ENCODE data around the gene PRDM11.
"Not testable (repeated sequence)": the region's sequence is repeated elsewhere in the genome, so short reads cannot be mapped to it uniquely, and the experiment has no call there.

The PRDM11 gene

GRCh38 chr11:45247433-45247832 lies 101.0 kb downstream of the PRDM11 start:
- H3K9me3 ChIP-seq (ENCODE audit: control insufficient read depth, insufficient read depth, low read length) = no peaks in the 10 kb centered on the region
- H3K9ac ChIP-seq (ENCODE audit: low read depth, low read length) = no peak overlapping the region
- H3K36me3 ChIP-seq (ENCODE audit: insufficient read depth, low read length) = no peaks in the 10 kb centered on the region
- peaks cover 6% of the 10 kb centered on the region; the same call in 1 of the 2 replicates for H3K4me1 ChIP-seq (ENCODE audit: insufficient read depth, low read length)

GRCh38 chr11:45248501-45249011 lies 102.1 kb downstream of the PRDM11 start:
- no peaks in the 10 kb centered on the region for H3K36me3 ChIP-seq (ENCODE audit: insufficient read depth, low read length)
- H3K9ac ChIP-seq (ENCODE audit: low read depth, low read length) = no peak overlapping the region
- no peaks in the 10 kb centered on the region for H3K9me3 ChIP-seq (ENCODE audit: control insufficient read depth, insufficient read depth, low read length)
- peaks cover under 1% of the 10 kb centered on the region; the same call in 1 of the 2 replicates for H3K4me1 ChIP-seq (ENCODE audit: insufficient read depth, low read length)

DNA sequence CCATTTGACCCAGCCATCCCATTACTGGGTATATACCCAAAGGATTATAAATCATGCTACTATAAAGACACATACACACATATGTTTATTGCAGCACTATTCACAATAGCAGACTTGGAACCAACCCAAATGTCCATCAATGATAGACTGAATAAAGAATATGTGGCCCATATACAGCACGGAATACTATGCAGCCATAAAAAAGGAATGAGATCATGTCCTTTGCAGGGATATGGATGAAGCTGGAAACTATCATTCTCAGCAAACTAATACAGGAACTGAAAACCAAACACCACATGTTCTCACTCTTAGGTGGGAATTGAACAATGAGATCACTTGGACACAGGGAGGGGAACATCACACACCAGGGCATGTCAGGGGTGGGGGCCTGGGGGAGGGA lies 102.9 kb downstream of the PRDM11 start:
- H3K9ac ChIP-seq (ENCODE audit: low read depth, low read length); H3K4me1 ChIP-seq (ENCODE audit: insufficient read depth, low read length); H3K36me3 ChIP-seq (ENCODE audit: insufficient read depth, low read length); H3K9me3 ChIP-seq (ENCODE audit: control insufficient read depth, insufficient read depth, low read length): not testable (repeated sequence)

DNA sequence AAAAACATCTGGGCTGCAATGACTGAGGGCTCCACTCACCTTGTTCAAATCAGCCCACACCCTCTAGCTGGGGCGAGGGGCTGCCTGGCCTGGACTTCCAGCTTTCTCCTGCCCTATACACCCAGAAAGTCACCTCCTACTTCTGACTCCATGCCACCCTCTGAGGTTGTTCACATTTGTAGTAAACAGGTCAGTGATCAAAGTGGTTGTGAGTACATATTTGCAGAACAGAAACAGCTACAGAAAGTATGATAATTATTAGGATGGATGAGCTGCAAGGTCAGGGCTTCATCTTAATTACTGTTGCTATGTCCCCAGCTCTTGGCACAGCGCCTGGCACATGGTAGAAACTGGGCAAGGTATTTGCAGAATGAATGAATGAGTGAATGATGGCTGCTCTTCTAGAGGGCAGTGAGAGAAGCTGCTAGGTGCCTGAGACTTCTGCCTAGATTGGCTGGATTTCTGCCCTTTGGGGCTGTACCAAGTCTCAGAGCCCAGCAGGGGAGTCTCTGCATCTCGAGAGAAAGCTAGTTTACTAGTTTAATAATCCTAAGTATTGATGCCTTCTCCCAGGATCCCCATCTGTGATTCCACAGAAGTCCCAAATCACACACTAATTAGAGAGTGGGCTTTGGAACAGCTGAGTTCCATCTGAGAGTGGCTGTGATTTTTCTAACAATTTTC lies 103.7 kb downstream of the PRDM11 start:
- Histone ChIP-seq H3K4me1 (ENCODE audit: insufficient read depth, low read length) (no peaks in the 10 kb centered on the region), H3K36me3 (ENCODE audit: insufficient read depth, low read length) (no peaks in the 10 kb centered on the region), H3K9me3 (ENCODE audit: control insufficient read depth, insufficient read depth, low read length) (no peaks in the 10 kb centered on the region), H3K9ac (ENCODE audit: low read depth, low read length) (no peak overlapping the region)

DNA sequence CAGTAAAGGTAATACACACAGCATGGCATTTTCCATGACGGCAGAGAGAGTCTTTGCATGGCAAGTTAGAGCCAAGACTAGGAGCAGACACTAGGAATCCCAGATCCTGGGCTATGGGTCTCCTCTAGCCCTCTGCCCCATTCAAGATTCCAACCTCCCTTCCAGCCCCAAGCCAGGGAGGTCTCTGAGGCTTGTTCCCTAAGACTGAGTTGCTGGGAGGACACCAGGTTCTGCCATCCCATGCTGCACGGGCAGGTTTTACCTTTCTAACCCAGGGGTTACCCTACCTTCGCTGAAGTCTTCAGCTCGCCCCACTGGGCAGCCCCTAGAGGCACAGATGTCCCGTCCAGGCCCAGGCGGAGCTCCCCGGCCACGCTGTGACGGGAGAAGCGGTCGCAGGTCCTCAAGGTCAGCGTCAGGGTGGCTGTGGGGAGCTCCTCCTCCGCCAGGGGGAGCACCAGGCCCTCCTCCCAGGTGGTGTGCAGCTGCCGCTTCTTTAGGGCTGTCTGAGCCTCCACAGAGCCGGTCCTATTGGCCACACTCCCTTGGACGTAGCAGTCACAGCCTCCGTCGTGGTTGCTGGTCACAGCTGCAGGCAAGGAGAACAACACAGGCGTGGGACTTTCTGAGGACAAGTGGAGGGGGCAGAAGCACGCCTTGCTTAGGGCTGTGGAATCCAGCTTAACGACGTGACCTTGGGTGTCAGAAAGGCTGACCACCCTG lies 105.9 kb downstream of the PRDM11 start:
- Histone ChIP-seq H3K4me1 (ENCODE audit: insufficient read depth, low read length) (no peaks in the 10 kb centered on the region), H3K36me3 (ENCODE audit: insufficient read depth, low read length) (no peaks in the 10 kb centered on the region), H3K9me3 (ENCODE audit: control insufficient read depth, insufficient read depth, low read length) (no peaks in the 10 kb centered on the region), H3K9ac (ENCODE audit: low read depth, low read length) (no peak overlapping the region)

- Histone ChIP-seq H3K4me1 (ENCODE audit: insufficient read depth, low read length) (no peaks in the 10 kb centered on the region), H3K9ac (ENCODE audit: low read depth, low read length) (no peak overlapping the region), H3K36me3 (ENCODE audit: insufficient read depth, low read length) (no peaks in the 10 kb centered on the region), H3K9me3 (ENCODE audit: control insufficient read depth, insufficient read depth, low read length) (no peaks in the 10 kb centered on the region)
These were observed 106.4 kb downstream of the PRDM11 start for GRCh38 chr11:45252877-45253276.

DNA sequence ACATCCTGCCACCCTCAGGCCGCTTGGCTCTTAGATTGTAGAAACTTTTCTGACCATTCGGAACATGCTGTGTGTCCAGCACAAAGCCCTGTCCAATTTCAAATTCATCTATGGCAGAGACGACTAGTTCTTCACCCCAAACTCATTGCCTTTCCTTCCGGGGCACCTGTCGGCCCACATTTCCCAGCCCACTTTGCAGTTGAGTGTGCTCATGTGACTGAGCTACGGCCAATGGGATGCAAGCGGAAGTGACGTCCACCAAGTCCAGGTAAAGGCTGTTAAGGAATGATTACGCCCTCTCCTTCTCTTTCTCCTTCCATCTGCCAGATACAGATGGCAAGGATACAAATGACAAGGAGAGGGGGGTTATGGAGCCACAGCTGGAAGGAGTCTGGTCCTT lies 107.2 kb downstream of the PRDM11 start:
- Histone ChIP-seq H3K9ac (ENCODE audit: low read depth, low read length) (no peak overlapping the region), H3K9me3 (ENCODE audit: control insufficient read depth, insufficient read depth, low read length) (no peaks in the 10 kb centered on the region), H3K4me1 (ENCODE audit: insufficient read depth, low read length) (no peaks in the 10 kb centered on the region), H3K36me3 (ENCODE audit: insufficient read depth, low read length) (no peaks in the 10 kb centered on the region)

DNA sequence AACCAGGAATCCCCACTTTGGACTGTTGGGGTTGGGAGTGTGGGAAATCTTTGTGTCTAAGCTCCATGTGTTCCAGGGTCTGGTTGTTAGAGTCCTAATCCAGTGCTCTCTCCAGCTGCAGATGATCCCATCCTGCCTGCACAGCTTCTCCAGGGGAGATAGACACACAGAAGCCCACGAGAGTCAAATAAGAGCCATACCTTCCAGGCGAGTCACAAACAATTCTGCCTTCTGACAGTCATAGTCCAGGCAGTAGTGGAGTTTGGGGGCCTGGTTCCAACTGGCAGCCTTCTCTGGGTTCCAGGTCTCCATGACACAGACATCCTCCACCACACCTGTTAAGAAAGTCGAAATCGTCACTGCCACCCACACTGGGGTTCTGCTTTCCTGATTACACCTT lies 107.6 kb downstream of the PRDM11 start:
- H3K4me1 ChIP-seq (ENCODE audit: insufficient read depth, low read length) = 0 out of 2 replicates have a peak, but pooled peaks cover under 1% of the 10 kb centered on the region
- H3K9ac ChIP-seq (ENCODE audit: low read depth, low read length) = no peak overlapping the region
- no peaks in the 10 kb centered on the region for H3K9me3 ChIP-seq (ENCODE audit: control insufficient read depth, insufficient read depth, low read length)
- H3K36me3 ChIP-seq (ENCODE audit: insufficient read depth, low read length) = no peaks in the 10 kb centered on the region

GRCh38 chr11:45258982-45259530 lies 112.6 kb downstream of the PRDM11 start:
- Histone ChIP-seq H3K36me3 (ENCODE audit: insufficient read depth, low read length) (no peaks in the 10 kb centered on the region), H3K9ac (ENCODE audit: low read depth, low read length) (no peak overlapping the region), H3K4me1 (ENCODE audit: insufficient read depth, low read length) (peaks cover 15% of the 10 kb centered on the region; the same call in 1 of the 2 replicates), H3K9me3 (ENCODE audit: control insufficient read depth, insufficient read depth, low read length) (no peaks in the 10 kb centered on the region)

DNA sequence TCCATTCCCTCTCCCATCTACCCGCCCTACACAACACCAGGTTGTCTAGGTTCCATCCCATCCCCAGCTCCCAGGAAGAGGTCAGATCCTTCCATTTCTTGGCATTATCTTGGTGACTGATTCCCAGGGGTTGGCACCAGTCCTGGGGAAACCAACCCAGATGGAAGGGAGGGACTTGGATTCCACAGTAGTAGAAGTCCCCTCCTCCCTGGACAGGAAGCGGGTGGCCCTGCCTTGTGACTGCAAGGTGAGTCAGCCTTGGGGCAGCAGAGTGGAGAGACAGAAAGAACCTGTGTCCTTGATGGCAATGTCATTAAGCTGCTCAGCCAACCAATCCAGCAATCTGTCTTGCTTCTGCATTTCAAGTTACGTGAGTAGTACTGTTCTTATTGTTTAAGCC lies 113.2 kb downstream of the PRDM11 start:
- Histone ChIP-seq H3K9ac (ENCODE audit: low read depth, low read length) (no peak overlapping the region), H3K36me3 (ENCODE audit: insufficient read depth, low read length) (no peaks in the 10 kb centered on the region), H3K9me3 (ENCODE audit: control insufficient read depth, insufficient read depth, low read length) (no peaks in the 10 kb centered on the region), H3K4me1 (ENCODE audit: insufficient read depth, low read length) (peaks cover 15% of the 10 kb centered on the region; the same call in 1 of the 2 replicates)

- H3K9me3 ChIP-seq (ENCODE audit: control insufficient read depth, insufficient read depth, low read length) = no peaks in the 10 kb centered on the region
- peaks cover 15% of the 10 kb centered on the region; the same call in 1 of the 2 replicates for H3K4me1 ChIP-seq (ENCODE audit: insufficient read depth, low read length)
- H3K36me3 ChIP-seq (ENCODE audit: insufficient read depth, low read length) = no peaks in the 10 kb centered on the region
- no peak overlapping the region for H3K9ac ChIP-seq (ENCODE audit: low read depth, low read length)
These were observed 113.6 kb downstream of the PRDM11 start for GRCh38 chr11:45260071-45260470.

- no peak overlapping the region for H3K9ac ChIP-seq (ENCODE audit: low read depth, low read length)
- H3K36me3 ChIP-seq (ENCODE audit: insufficient read depth, low read length) = no peaks in the 10 kb centered on the region
- H3K9me3 ChIP-seq (ENCODE audit: control insufficient read depth, insufficient read depth, low read length) = no peaks in the 10 kb centered on the region
- peaks cover 15% of the 10 kb centered on the region; the same call in 1 of the 2 replicates for H3K4me1 ChIP-seq (ENCODE audit: insufficient read depth, low read length)
These were observed 116.5 kb downstream of the PRDM11 start for GRCh38 chr11:45262900-45263299.

DNA sequence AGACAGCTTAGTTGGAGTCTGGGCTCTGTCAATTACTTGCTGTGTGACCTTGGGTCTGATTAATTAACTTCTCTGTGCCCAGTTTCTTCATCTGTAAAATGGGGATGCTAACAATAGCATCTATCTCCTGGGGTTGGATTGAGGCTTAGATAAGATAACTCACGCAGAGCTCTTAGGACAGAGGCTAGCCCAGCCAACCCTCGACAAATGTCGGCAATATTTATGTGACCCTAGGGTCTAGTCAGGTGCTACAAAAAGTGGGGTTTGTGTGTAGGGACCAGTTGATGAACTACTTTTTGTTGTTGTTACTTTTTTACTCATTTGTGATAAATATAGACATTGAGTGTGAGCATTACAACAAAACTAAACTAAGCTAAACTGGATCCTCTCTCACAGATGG lies 117.3 kb downstream of the PRDM11 start:
- Histone ChIP-seq H3K36me3 (ENCODE audit: insufficient read depth, low read length) (no peaks in the 10 kb centered on the region), H3K4me1 (ENCODE audit: insufficient read depth, low read length) (peaks cover 15% of the 10 kb centered on the region; the same call in 1 of the 2 replicates), H3K9ac (ENCODE audit: low read depth, low read length) (no peak overlapping the region), H3K9me3 (ENCODE audit: control insufficient read depth, insufficient read depth, low read length) (no peaks in the 10 kb centered on the region)

DNA sequence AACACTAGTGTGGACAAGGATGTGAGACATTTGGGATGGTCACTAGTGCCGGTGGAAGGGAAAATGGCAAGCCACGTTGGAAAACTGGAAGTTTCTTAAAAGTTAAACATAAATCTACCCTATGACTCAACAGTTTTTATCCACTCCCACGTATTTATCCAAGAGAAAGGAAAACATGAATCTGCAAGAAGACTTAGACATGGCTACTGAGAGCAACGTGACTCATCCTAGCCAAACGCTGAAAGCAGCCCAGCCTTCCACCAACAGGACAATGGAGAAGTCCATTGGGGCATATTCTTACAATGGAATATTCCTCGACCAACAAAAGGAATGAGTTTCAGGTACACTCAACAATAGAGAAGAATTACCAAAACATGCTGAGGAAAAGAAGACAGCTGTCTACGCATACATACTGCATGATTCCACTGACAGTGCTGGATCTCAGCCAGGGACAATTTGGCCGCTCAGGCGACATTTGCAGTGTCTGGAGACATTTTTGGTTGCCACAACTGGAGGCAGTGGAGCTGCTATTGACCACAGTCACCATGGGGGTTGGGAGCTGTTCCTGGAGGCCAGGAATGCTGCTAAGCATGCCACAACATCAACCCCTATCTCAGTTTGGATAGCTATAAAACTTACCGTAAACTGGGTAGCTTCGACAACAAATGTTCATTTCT lies 118.5 kb downstream of the PRDM11 start:
- H3K4me1 ChIP-seq (ENCODE audit: insufficient read depth, low read length) = peaks cover 6% of the 10 kb centered on the region; the same call in 1 of the 2 replicates
- H3K36me3 ChIP-seq (ENCODE audit: insufficient read depth, low read length) = no peaks in the 10 kb centered on the region
- no peaks in the 10 kb centered on the region for H3K9me3 ChIP-seq (ENCODE audit: control insufficient read depth, insufficient read depth, low read length)
- H3K9ac ChIP-seq (ENCODE audit: low read depth, low read length) = no peak overlapping the region
